Tibial nerve (tissue), 3 donors: ENCODE measurements around the gene NOC4L.

ENCODE experiments used
- POLR2A ChIP-seq, 2 donors: fragments of 450-650 bp; IDR thresholded peaks; one replicate each; pipeline ENCODE4 v1.6.1; 2017; ENCODE audit warnings: antibody characterized with exemption in 2 of 2, mild to moderate bottlenecking in 2 of 2, moderate library complexity in 2 of 2
- TF ChIP-seq, protein P1 (sequence below), 5 experiments: fragments of 200-600 bp in 3 of 5; fragments of 450-650 bp in 2 of 5; sonication (generic) in 3 of 5; IDR thresholded peaks; one replicate each; pipeline ENCODE4 v1.5.1; 2016 to 2019; ENCODE audit warnings: antibody characterized with exemption in 5 of 5, mild to moderate bottlenecking in 3 of 5, moderate library complexity in 2 of 5

DNA sequence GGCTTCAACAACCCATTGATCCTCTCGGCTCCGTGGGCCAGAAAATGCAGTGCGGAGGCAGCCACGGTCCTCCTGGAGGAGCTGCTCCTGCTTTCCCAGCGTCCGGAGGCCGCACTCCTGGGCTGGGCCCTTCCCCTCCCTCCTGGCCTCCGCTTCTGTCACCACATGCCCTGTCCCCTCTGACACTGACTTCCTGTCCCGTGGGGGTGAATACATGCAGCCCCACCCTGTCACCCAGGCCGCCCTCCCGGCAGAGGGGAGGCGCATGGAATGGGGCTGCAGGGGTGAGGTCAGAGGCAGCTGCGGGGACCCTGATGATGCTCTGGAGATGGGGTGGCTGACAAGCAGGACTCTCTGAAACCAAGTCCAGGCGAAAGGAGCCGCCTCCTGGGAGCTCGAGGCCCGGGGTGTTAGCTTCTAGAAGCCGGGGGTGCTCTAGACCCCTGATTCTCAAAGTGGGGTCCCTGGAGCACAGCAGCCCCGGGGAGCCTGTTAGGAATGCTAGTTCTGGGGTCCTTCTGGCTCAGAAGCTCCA lies 32.2 kb downstream of the NOC4L start:
- TF ChIP-seq, protein P1, sequence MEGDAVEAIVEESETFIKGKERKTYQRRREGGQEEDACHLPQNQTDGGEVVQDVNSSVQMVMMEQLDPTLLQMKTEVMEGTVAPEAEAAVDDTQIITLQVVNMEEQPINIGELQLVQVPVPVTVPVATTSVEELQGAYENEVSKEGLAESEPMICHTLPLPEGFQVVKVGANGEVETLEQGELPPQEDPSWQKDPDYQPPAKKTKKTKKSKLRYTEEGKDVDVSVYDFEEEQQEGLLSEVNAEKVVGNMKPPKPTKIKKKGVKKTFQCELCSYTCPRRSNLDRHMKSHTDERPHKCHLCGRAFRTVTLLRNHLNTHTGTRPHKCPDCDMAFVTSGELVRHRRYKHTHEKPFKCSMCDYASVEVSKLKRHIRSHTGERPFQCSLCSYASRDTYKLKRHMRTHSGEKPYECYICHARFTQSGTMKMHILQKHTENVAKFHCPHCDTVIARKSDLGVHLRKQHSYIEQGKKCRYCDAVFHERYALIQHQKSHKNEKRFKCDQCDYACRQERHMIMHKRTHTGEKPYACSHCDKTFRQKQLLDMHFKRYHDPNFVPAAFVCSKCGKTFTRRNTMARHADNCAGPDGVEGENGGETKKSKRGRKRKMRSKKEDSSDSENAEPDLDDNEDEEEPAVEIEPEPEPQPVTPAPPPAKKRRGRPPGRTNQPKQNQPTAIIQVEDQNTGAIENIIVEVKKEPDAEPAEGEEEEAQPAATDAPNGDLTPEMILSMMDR (IDR thresholded peaks at IDR 0.05) = no peak
- TF ChIP-seq POLR2A (IDR thresholded peaks at IDR 0.05) = no peak
